HEK293T (cell line): Measurements from ENCODE around the gene NABP1.

Experiments used
- CTCF ChIA-PET: fragments of 350-600 bp; formaldehyde crosslinking; extraction: SDS; loops from one replicate; lab custom pipeline; 2021; ENCODE audit warnings: antibody characterized with exemption, inconsistent platforms; lab: Yijun Ruan, JAX
- POLR2A ChIA-PET: fragments of 350-600 bp; formaldehyde crosslinking; extraction: SDS; loops from one replicate; lab custom pipeline; 2020; ENCODE audit warnings: antibody characterized with exemption, inconsistent platforms; lab: Yijun Ruan, JAX
- DNase-seq: peaks from one replicate; pipeline ENCODE4 v3.0.0; 2012; ENCODE audit warnings: mixed read lengths; ENCODE audit errors: extremely low spot score
- ARNT ChIP-seq: fragments of 450-650 bp; IDR thresholded peaks from 2 replicates; pipeline ENCODE4 v1.6.1; 2017; ENCODE audit warnings: mild to moderate bottlenecking
- BHLHE40 ChIP-seq: fragments of 450-650 bp; IDR thresholded peaks from 2 replicates; pipeline ENCODE4 v1.6.1; 2016; ENCODE audit warnings: mild to moderate bottlenecking, moderate library complexity, borderline replicate concordance
- CTBP1 ChIP-seq: fragments of 450-650 bp; IDR thresholded peaks from 2 replicates; pipeline ENCODE4 v1.6.1; 2016; ENCODE audit warnings: borderline replicate concordance
- ELF4 ChIP-seq: fragments of 450-650 bp; IDR thresholded peaks from 2 replicates; pipeline ENCODE4 v1.6.1; 2017; ENCODE audit warnings: antibody characterized with exemption
- FOXA1 ChIP-seq: fragments of 450-650 bp; IDR thresholded peaks from 2 replicates; pipeline ENCODE4 v1.6.1; 2016; ENCODE audit warnings: mild to moderate bottlenecking
- FOXK2 ChIP-seq: fragments of 450-650 bp; IDR thresholded peaks from 2 replicates; pipeline ENCODE4 v1.6.1; 2016; ENCODE audit warnings: mild to moderate bottlenecking
- FOXM1 ChIP-seq: fragments of 450-650 bp; IDR thresholded peaks from 2 replicates; pipeline ENCODE4 v1.6.1; 2017; ENCODE audit warnings: mild to moderate bottlenecking, borderline replicate concordance
- HDGF ChIP-seq: fragments of 450-650 bp; IDR thresholded peaks from 2 replicates; pipeline ENCODE4 v1.6.1; 2017; ENCODE audit warnings: antibody characterized with exemption, borderline replicate concordance
- L3MBTL2 ChIP-seq: fragments of 450-650 bp; conservative IDR thresholded peaks from 2 replicates; pipeline ENCODE4 v1.6.1; 2016; ENCODE audit warnings: mild to moderate bottlenecking
- LEF1 ChIP-seq: fragments of 450-650 bp; IDR thresholded peaks from 2 replicates; pipeline ENCODE4 v1.6.1; 2017; ENCODE audit warnings: mild to moderate bottlenecking, borderline replicate concordance
- NFRKB ChIP-seq: fragments of 450-650 bp; IDR thresholded peaks from 2 replicates; pipeline ENCODE4 v1.6.1; 2016; ENCODE audit warnings: mild to moderate bottlenecking, moderate library complexity
- SP1 ChIP-seq: fragments of 450-650 bp; IDR thresholded peaks from 2 replicates; pipeline ENCODE4 v1.6.1; 2017
- SUZ12 ChIP-seq: fragments of 450-650 bp; IDR thresholded peaks from 2 replicates; pipeline ENCODE4 v1.6.1; 2016; ENCODE audit warnings: mild to moderate bottlenecking
- TARDBP ChIP-seq: fragments of 450-650 bp; IDR thresholded peaks from 2 replicates; pipeline ENCODE4 v1.6.1; 2016
- ZNF384 ChIP-seq: fragments of 450-650 bp; IDR thresholded peaks from 2 replicates; pipeline ENCODE4 v1.6.1; 2016
- TF ChIP-seq, protein P1 (sequence below): fragments of 450-650 bp; IDR thresholded peaks from 2 replicates; pipeline ENCODE4 v1.6.1; 2016

Gene NABP1

DNA sequence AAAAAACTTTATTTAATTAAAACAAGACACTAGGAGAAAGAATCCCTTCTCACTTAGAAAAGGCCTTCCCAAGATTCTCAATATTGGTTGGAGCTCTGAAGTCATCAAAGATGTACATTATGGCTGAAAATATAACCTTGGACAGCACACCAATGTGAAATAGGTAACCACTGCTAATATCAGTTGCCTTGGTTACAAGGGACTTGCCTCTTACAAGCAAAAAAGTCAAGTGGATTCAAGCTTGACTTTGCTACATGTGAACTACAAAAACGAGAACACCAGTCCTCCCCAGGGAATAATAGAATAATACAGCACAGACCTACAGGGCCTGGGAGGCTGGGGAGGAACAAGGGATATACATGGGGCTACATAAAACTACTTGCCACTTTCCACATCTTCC, 46.1 kb downstream of the NABP1 start:
- ChIA-PET POLR2A (no interaction called here), CTCF (no interaction called here)
- no peak for DNase-seq
- no peak for TF ChIP-seq SUZ12
- TF ChIP-seq TARDBP = no peak

DNA sequence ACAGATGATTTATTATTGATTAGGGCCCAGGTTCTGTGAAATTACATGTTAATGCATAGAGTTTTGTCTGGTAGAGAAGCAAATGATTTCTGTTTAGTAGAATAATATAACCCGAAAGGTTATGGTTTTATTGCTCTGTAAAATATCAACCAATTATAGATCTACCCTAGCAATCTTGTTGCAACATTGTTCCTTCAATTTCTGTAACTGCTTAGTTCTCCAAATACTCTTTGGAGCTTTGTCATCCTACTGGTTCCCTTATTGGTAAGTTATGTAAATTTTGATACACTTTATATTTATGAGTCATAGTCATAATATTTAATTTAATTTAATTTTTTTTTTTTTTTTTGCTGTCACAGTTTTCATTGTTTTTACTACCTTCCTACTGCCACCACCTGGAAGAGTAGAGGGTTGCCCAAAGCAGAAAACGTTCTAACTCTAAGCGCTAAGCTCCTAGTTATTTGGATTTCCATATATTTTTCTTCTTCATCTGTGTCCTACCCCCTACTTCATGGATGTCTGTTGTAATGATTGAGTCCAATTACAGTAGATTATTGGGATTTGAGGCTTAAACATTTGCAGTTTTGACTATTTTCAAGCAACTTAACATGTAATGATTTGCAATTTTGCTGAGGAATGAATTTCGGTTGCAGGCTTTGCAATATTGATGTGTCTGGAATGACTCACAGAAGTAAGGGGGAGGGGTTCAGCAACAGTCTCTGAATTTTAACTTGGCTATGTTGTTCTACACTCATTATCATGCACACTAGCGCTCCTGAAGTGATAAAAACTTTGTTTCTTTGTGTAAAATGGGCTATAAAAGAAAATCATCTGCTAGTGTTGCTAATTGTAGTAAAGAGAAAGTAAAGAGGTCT, 51.1 kb downstream of the NABP1 start:
- TF ChIP-seq LEF1 (no peak), NFRKB (no peak), SP1 (no peak), L3MBTL2 (no peak), BHLHE40 (no peak), CTBP1 (no peak), TARDBP (no peak)
- TF ChIP-seq, protein P1, sequence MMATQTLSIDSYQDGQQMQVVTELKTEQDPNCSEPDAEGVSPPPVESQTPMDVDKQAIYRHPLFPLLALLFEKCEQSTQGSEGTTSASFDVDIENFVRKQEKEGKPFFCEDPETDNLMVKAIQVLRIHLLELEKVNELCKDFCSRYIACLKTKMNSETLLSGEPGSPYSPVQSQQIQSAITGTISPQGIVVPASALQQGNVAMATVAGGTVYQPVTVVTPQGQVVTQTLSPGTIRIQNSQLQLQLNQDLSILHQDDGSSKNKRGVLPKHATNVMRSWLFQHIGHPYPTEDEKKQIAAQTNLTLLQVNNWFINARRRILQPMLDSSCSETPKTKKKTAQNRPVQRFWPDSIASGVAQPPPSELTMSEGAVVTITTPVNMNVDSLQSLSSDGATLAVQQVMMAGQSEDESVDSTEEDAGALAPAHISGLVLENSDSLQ = no peak
- DNase-seq = no peak
- POLR2A ChIA-PET = no interaction called here
- CTCF ChIA-PET = interaction anchor here (0.6 to 0.7 kb wide), 2 partner anchors 28 to 367 kb away, joined by 3 to 4 read pairs; no protein-coding TSS in a partner anchor

DNA sequence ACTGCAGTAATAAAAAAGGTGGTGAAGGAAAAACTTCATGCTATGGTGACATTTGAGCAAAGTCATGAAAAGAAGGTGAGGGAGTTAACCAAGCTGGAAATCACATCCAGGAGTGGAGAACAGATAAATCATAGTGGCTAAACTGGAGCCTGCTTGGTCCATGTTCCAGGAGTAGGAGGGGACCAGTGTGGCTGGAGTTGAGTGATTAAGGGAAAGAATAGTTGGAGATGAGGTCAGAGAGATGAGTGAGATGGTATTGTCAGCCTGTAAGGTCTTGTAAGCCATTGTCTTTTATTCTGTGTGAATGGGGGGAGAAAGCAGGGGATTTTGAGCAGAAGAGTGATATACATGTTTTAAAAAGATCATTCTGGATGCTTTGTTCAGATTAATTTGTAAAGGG, 52.3 kb downstream of the NABP1 start:
- no peak for DNase-seq
- ChIA-PET POLR2A (no interaction called here), CTCF (no interaction called here)
- no peak for TF ChIP-seq ZNF384
- no peak for TF ChIP-seq CTBP1
- no peak for TF ChIP-seq LEF1
- TF ChIP-seq SP1 = no peak
- no peak for TF ChIP-seq NFRKB
- no peak for TF ChIP-seq ELF4
- TF ChIP-seq TARDBP = no peak
- TF ChIP-seq FOXK2 = no peak
- TF ChIP-seq FOXM1 = no peak
- TF ChIP-seq BHLHE40 = no peak
- no peak for TF ChIP-seq ARNT
- no peak for TF ChIP-seq HDGF
- TF ChIP-seq FOXA1 = no peak
- no peak for TF ChIP-seq L3MBTL2
- TF ChIP-seq, protein P1 = no peak
- TF ChIP-seq SUZ12 = no peak
